B cell (primary cell): ENCODE measurements around the gene RAB6D. TPM values are rescaled to one million over a fixed set of nuclear protein-coding genes. Genes with fewer than 3 reads are reported as not detected.
"Not testable (repeated sequence)": the region's sequence is repeated elsewhere in the genome, so short reads cannot be mapped to it uniquely, and the experiment has no call there.

Experiments
- ATAC-seq: fragments of 200-7000 bp; cut with Tn5 transposase; one replicate; pipeline ENCODE4 v1.10.0; 2021; ENCODE audit warnings: low read depth, mild to moderate bottlenecking, moderate number of reproducible peaks, moderate library complexity
- CTCF ChIA-PET: fragments of 350-600 bp; sonication (Branson Sonifier 250); formaldehyde crosslinking; loops from one replicate; lab custom pipeline; 2021; ENCODE audit warnings: antibody characterized with exemption, inconsistent platforms; lab: Charles Lee
- POLR2A ChIA-PET: fragments of 350-600 bp; sonication (Branson Sonifier 250); formaldehyde crosslinking; loops from one replicate; lab custom pipeline; 2021; ENCODE audit warnings: antibody characterized with exemption; lab: Charles Lee
- DNase-seq: peaks from one replicate; pipeline ENCODE4 v3.0.0; 2013
- H2AFZ ChIP-seq: 2 replicates; pipeline ENCODE4 v1.6.1; 2012; ENCODE audit warnings: mild to moderate bottlenecking, low read depth, low read length; ENCODE audit not compliant: insufficient read depth, poor library complexity, severe bottlenecking
- H3K27ac ChIP-seq, 2 donors: 1 replicate in 1 of 2; 2 replicates in 1 of 2; pipeline ENCODE4 v1.5.1; 2012 to 2013; ENCODE audit warnings: low read length in 2 of 2, mild to moderate bottlenecking in 2 of 2, moderate library complexity in 1 of 2
- H3K27me3 ChIP-seq, 4 experiments: fragments of 200-600 bp in 1 of 4; sonication (generic) in 1 of 4; replicated peaks in 1 of 4; 1 replicate in 2 of 4; 2 replicates in 2 of 4; pipeline versions ENCODE4 v1.6.1 to v1.7.0; 2013 to 2016; ENCODE audit warnings: low read length in 3 of 4, mild to moderate bottlenecking in 2 of 4, mixed read lengths in 1 of 4, moderate library complexity in 1 of 4; ENCODE audit not compliant: insufficient read depth in 4 of 4, control insufficient read depth in 3 of 4; ENCODE audit errors: control extremely low read depth in 1 of 4
- H3K36me3 ChIP-seq, 2 experiments: replicated peaks in 1 of 2; 1 replicate in 1 of 2; 2 replicates in 1 of 2; pipeline versions ENCODE4 v1.6.1 to v1.7.1; 2013; ENCODE audit warnings: low read length in 1 of 2; ENCODE audit not compliant: insufficient read depth in 2 of 2, control insufficient read depth in 1 of 2; ENCODE audit errors: control extremely low read depth in 1 of 2, extremely low read depth in 1 of 2
- H3K4me1 ChIP-seq, 2 donors: fragments of 200-600 bp in 1 of 2; sonication (generic) in 1 of 2; 1 replicate in 1 of 2; 2 replicates in 1 of 2; pipeline versions ENCODE4 v1.5.1 to v1.6.1; 2013 to 2017; ENCODE audit warnings: low read length in 2 of 2; ENCODE audit not compliant: control insufficient read depth in 2 of 2, insufficient read depth in 2 of 2
- H3K4me2 ChIP-seq: replicated peaks from 2 replicates; pipeline ENCODE3; 2012; ENCODE audit warnings: mild to moderate bottlenecking, low read depth, low read length; ENCODE audit not compliant: poor library complexity, severe bottlenecking
- H3K4me3 ChIP-seq, 5 experiments: fragments of 200-600 bp in 1 of 5; sonication (generic) in 1 of 5; 1 replicate in 3 of 5; 2 replicates in 2 of 5; pipeline versions ENCODE4 v1.5.1 to v1.7.0; 2011 to 2016; ENCODE audit warnings: low read length in 4 of 5, mild to moderate bottlenecking in 4 of 5, low read depth in 2 of 5, control low read depth in 1 of 5, moderate library complexity in 1 of 5; ENCODE audit not compliant: insufficient read depth in 1 of 5; ENCODE audit errors: control extremely low read depth in 1 of 5, extremely low read depth in 1 of 5
- H3K79me2 ChIP-seq: fragments of 200-600 bp; sonication (generic); one replicate; pipeline ENCODE4 v1.6.0; 2016; ENCODE audit warnings: low read length; ENCODE audit not compliant: control insufficient read depth, insufficient read depth
- H3K9ac ChIP-seq: fragments of 200-600 bp; sonication (generic); 2 replicates; pipeline ENCODE4 v1.6.1; 2017; ENCODE audit warnings: mild to moderate bottlenecking, low read length, moderate library complexity
- H3K9me3 ChIP-seq, 3 donors: one replicate each; pipeline versions ENCODE4 v1.6.1 to v1.7.1; 2013; ENCODE audit warnings: low read length in 2 of 3; ENCODE audit not compliant: control insufficient read depth in 2 of 3, insufficient read depth in 1 of 3; ENCODE audit errors: control extremely low read depth in 1 of 3
- H4K20me1 ChIP-seq: 2 replicates; pipeline ENCODE4 v1.6.0; 2012; ENCODE audit warnings: mild to moderate bottlenecking, low read length; ENCODE audit not compliant: insufficient read depth, control insufficient read depth, poor library complexity, severe bottlenecking
- H3K27ac Mint-ChIP-seq: one replicate; pipeline ENCODE4 v1.8.0; 2021; ENCODE audit warnings: mixed read lengths
- H3K27me3 Mint-ChIP-seq: one replicate; pipeline ENCODE4 v1.8.0; 2021; ENCODE audit warnings: mixed read lengths
- H3K4me1 Mint-ChIP-seq: one replicate; pipeline ENCODE4 v1.8.0; 2021; ENCODE audit warnings: mixed read lengths
- H3K4me3 Mint-ChIP-seq: one replicate; pipeline ENCODE4 v1.8.0; 2021; ENCODE audit warnings: mixed read lengths
- H3K9me3 Mint-ChIP-seq: one replicate; pipeline ENCODE4 v1.8.0; 2022; ENCODE audit warnings: mixed read lengths; ENCODE audit not compliant: insufficient read depth
- EZH2 ChIP-seq: IDR thresholded peaks from 2 replicates; pipeline ENCODE4 v1.6.1; 2012; ENCODE audit warnings: borderline replicate concordance, low read depth, mild to moderate bottlenecking, moderate library complexity, low read length; ENCODE audit not compliant: insufficient read depth, poor library complexity, severe bottlenecking
- WGBS: methylation state at CpG from one replicate; pipeline ENCODE4 v1.1.5; 2013; ENCODE audit warnings: missing lambda C conversion rate; ENCODE audit not compliant: insufficient coverage; 5-methylcytosine and 5-hydroxymethylcytosine counted together
- intact Hi-C: fragments of 100-400 bp; cut with micrococcal nuclease; formaldehyde crosslinking; loops from one replicate; pipeline ENCODE4 v1.10.0; 2022
- polyA plus RNA-seq: library from polyadenylated mRNA; depleted of rRNA; stranded (reverse); fragments of >200 nt; gene quantifications from 2 replicates; pipeline ENCODE4 v1.2.3, GENCODE V29; 2012
- total RNA-seq, 2 donors: library from RNA; stranded (reverse); fragments of 120-200 nt in 1 of 2; gene quantifications; 1 replicate in 1 of 2; 2 replicates in 1 of 2; pipeline versions ENCODE4 v1.2.3 to v1.2.4, GENCODE V29; 2013 to 2022
- TF ChIP-seq, protein P1 (sequence below): fragments of 200-600 bp; IDR thresholded peaks from one replicate; pipeline ENCODE4 v1.8.0; 2022; ENCODE audit warnings: antibody characterized with exemption, mild to moderate bottlenecking

Gene RAB6D
- total and polyA plus RNA-seq, 2 donors (not counting 1 experiment from before 2014, with no cell fraction given) = not detected

DNA sequence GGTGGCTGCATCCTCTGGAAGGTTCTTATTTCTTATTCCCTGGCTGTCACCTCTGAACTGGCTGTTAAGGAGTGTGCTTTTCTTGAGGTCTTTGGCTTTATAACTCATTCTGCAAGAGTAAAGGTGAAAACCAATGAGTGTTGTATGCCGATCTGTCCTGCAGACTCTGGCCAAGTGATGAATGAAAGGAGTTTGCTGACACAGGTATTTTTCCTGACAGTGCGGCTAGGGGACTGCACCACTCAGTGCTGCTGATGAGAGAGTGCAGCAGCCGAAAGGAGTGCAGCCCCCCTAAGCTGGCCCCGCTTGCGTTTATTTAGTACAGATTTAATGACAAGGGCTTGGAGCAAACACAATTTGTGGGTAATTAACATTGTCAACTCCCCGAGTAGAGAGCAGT, 41.8 kb downstream of the RAB6D start:
- ChIA-PET CTCF (no interaction called here), POLR2A (no interaction called here)
- H3K4me2 ChIP-seq = no peak overlapping the region
- H3K36me3 ChIP-seq = no peaks in the 10 kb centered on the region
- no peak overlapping the region for H2AFZ ChIP-seq
- intact Hi-C loops = no loop called here
- no peaks in the 10 kb centered on the region for H4K20me1 ChIP-seq
- no peak for DNase-seq
- no peaks in the 10 kb centered on the region for H3K27me3 ChIP-seq
- H3K4me1 Mint-ChIP-seq = no peaks in the 10 kb centered on the region
- no peak overlapping the region for H3K9ac ChIP-seq
- TF ChIP-seq, protein P1, sequence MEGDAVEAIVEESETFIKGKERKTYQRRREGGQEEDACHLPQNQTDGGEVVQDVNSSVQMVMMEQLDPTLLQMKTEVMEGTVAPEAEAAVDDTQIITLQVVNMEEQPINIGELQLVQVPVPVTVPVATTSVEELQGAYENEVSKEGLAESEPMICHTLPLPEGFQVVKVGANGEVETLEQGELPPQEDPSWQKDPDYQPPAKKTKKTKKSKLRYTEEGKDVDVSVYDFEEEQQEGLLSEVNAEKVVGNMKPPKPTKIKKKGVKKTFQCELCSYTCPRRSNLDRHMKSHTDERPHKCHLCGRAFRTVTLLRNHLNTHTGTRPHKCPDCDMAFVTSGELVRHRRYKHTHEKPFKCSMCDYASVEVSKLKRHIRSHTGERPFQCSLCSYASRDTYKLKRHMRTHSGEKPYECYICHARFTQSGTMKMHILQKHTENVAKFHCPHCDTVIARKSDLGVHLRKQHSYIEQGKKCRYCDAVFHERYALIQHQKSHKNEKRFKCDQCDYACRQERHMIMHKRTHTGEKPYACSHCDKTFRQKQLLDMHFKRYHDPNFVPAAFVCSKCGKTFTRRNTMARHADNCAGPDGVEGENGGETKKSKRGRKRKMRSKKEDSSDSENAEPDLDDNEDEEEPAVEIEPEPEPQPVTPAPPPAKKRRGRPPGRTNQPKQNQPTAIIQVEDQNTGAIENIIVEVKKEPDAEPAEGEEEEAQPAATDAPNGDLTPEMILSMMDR = no peak
- TF ChIP-seq EZH2 = no peak
- H3K4me3 Mint-ChIP-seq = no peak overlapping the region
- 100% methylated on average over 1 of the region's 6 CpGs for WGBS
- H3K9me3 Mint-ChIP-seq = peaks cover 4% of the 10 kb centered on the region
- H3K27ac Mint-ChIP-seq = no peak overlapping the region
- peaks cover 0 to 3% (median 0%) of the 10 kb centered on the region in 3 donors for H3K9me3 ChIP-seq
- H3K4me1 ChIP-seq = no peaks in the 10 kb centered on the region
- no peaks in the 10 kb centered on the region for H3K79me2 ChIP-seq
- H3K27ac ChIP-seq = no peak overlapping the region
- peaks cover 11% of the 10 kb centered on the region for H3K27me3 Mint-ChIP-seq
- H3K4me3 ChIP-seq = no peak overlapping the region
- ATAC-seq = no peak

DNA sequence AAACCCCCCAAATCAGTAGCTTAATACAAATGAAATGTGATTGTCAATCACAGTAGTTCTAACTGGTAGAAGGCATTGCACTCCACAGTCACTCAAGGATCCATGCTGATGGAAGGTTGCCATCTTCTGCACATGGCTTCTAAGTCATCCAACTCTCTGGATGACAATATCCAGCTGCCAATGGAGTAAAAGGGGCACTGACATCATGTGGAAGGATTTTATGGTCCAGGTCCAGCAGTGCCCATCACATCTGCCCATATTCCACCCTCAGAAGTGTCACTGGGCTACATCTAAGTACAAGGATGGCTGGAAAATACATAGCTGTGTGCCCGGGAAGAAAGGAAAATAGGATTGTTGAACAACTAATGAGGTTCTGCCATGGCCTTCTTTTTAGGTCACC, 42.6 kb downstream of the RAB6D start:
- CTCF ChIA-PET = not testable (repeated sequence)

DNA sequence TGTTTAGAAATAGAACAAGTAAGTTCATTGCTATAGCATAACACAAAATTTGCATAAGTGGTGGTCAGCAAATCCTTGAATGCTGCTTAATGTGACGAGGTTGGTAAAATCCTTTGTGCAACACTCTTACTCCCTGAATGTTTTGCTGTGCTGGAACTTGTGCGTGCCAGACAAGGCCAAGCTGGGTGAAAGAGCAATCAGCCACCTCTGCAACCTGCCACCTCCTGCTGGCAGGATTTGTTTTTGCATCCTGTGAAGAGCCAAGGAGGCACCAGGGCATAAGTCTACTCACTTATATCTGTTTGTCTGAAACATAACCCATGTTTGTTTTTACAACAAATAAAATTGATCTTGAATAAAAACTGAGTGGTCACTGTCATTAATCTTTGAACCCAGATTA, 53.0 kb downstream of the RAB6D start:
- WGBS = 100% methylated on average over 2 of the region's 2 CpGs
- H3K4me1 Mint-ChIP-seq, intact Hi-C loops, CTCF ChIA-PET, H3K9ac ChIP-seq, H4K20me1 ChIP-seq, H3K27ac ChIP-seq, H3K4me1 ChIP-seq, POLR2A ChIA-PET, H3K36me3 ChIP-seq, H3K9me3 ChIP-seq, H3K4me3 ChIP-seq, H3K27ac Mint-ChIP-seq, H3K4me2 ChIP-seq, H3K9me3 Mint-ChIP-seq, H3K27me3 ChIP-seq, DNase-seq, H2AFZ ChIP-seq, H3K79me2 ChIP-seq, ATAC-seq, H3K4me3 Mint-ChIP-seq: not testable (repeated sequence)
- peaks cover 14% of the 10 kb centered on the region for H3K27me3 Mint-ChIP-seq

More for the DNA sequence above, 42.6 kb downstream of the RAB6D start:
- H4K20me1 ChIP-seq, DNase-seq, H3K27me3 ChIP-seq, H3K79me2 ChIP-seq, POLR2A ChIA-PET, H3K4me1 ChIP-seq, ATAC-seq, H3K27ac Mint-ChIP-seq, H3K36me3 ChIP-seq, H3K4me3 Mint-ChIP-seq, H3K9me3 ChIP-seq, H3K4me3 ChIP-seq, H2AFZ ChIP-seq, H3K9me3 Mint-ChIP-seq, H3K27ac ChIP-seq, intact Hi-C loops, H3K4me1 Mint-ChIP-seq, H3K4me2 ChIP-seq, H3K9ac ChIP-seq: not testable (repeated sequence)
- H3K27me3 Mint-ChIP-seq = peaks cover 11% of the 10 kb centered on the region
- WGBS = no CpG with 5 or more reads among the region's 1 CpG
